OCI-LY7 (cell line): ENCODE measurements around the gene RUFY2. TPM values are rescaled to one million over a fixed set of nuclear protein-coding genes. Genes with fewer than 3 reads are reported as not detected.

Experiments used
- BruUV-seq: library from RNA; stranded (reverse); fragments of 400-500 nt; replicated peaks from 2 replicates; lab custom pipeline; 2021; lab: Mats Ljungman, UMichigan
- CTCF ChIA-PET: fragments of 300-600 bp; sonication (Branson Sonifier 250); formaldehyde crosslinking; loops from one replicate; lab custom pipeline; 2022; ENCODE audit warnings: antibody characterized with exemption; ENCODE audit not compliant: unreplicated experiment; lab: Charles Lee
- POLR2A ChIA-PET: fragments of 300-600 bp; sonication (Branson Sonifier 250); formaldehyde crosslinking; loops from one replicate; lab custom pipeline; 2022; ENCODE audit warnings: antibody characterized with exemption; lab: Charles Lee
- DNase-seq: peaks from one replicate; pipeline ENCODE4 v3.0.0-alpha.2; 2015; ENCODE audit warnings: low spot score
- H2AFZ ChIP-seq: fragments of 200-600 bp; sonication (generic), shearing (Covaris generic); 2 replicates; pipeline ENCODE4 v1.6.1; 2014; ENCODE audit warnings: mild to moderate bottlenecking, antibody characterized with exemption, low read length, moderate library complexity
- H3K27ac ChIP-seq: fragments of 200-600 bp; sonication (generic); 2 replicates; pipeline ENCODE4 v1.5.1; 2014; ENCODE audit warnings: mixed run types, low read depth, mild to moderate bottlenecking, moderate library complexity, low read length, inconsistent platforms; ENCODE audit not compliant: poor library complexity, severe bottlenecking
- H3K36me3 ChIP-seq: fragments of 200-600 bp; sonication (generic); 2 replicates; pipeline ENCODE4 v1.6.1; 2014; ENCODE audit warnings: mild to moderate bottlenecking, antibody characterized with exemption, low read length, moderate library complexity, mixed read lengths; ENCODE audit not compliant: insufficient read depth
- H3K4me1 ChIP-seq: fragments of 200-600 bp; sonication (generic); 2 replicates; pipeline ENCODE4 v1.5.1; 2014; ENCODE audit warnings: mild to moderate bottlenecking, low read length; ENCODE audit not compliant: insufficient read depth, poor library complexity, severe bottlenecking
- H3K4me2 ChIP-seq: fragments of 200-600 bp; sonication (generic); 2 replicates; pipeline ENCODE4 v1.6.1; 2014; ENCODE audit warnings: mild to moderate bottlenecking, low read length
- H3K4me3 ChIP-seq: fragments of 200-600 bp; sonication (generic); 2 replicates; pipeline ENCODE4 v1.5.1; 2014; ENCODE audit warnings: mild to moderate bottlenecking, low read depth, low read length; ENCODE audit not compliant: poor library complexity, severe bottlenecking
- H3K79me2 ChIP-seq: fragments of 200-600 bp; sonication (generic); 2 replicates; pipeline ENCODE4 v1.6.1; 2016; ENCODE audit warnings: low read depth, mild to moderate bottlenecking, low read length, moderate library complexity, mixed read lengths; ENCODE audit not compliant: insufficient read depth
- H3K9me2 ChIP-seq: fragments of 200-600 bp; sonication (generic); 2 replicates; pipeline ENCODE4 v1.6.1; 2016; ENCODE audit warnings: mild to moderate bottlenecking, low read length, mixed read lengths; ENCODE audit not compliant: insufficient read depth
- H3K9me3 ChIP-seq: fragments of 200-600 bp; sonication (generic); 2 replicates; pipeline ENCODE4 v1.6.1; 2014; ENCODE audit warnings: mild to moderate bottlenecking, mixed run types, low read length, mixed read lengths
- H4K20me1 ChIP-seq: fragments of 200-600 bp; sonication (generic); 2 replicates; pipeline ENCODE4 v1.6.1; 2014; ENCODE audit warnings: mild to moderate bottlenecking, antibody characterized with exemption, low read length, moderate library complexity, mixed read lengths; ENCODE audit not compliant: insufficient read depth
- EZH2phosphoT487 ChIP-seq: fragments of 200-600 bp; sonication (generic); IDR thresholded peaks from 2 replicates; pipeline ENCODE4 v1.6.1; 2018; ENCODE audit warnings: low read depth, borderline replicate concordance, mild to moderate bottlenecking, mixed run types, antibody characterized with exemption, low read length, moderate library complexity, mixed read lengths
- intact Hi-C: fragments of 100-400 bp; cut with micrococcal nuclease; formaldehyde crosslinking; loops from one replicate; pipeline ENCODE4 v1.10.0; 2022; ENCODE audit not compliant: unreplicated experiment
- total RNA-seq, 2 experiments: library from RNA; depleted of rRNA in 1 of 2; stranded (reverse); fragments of >200 nt in 1 of 2; shearing (Covaris generic) in 1 of 2; gene quantifications; 2 replicates each; pipeline ENCODE4 v1.2.3, GENCODE V29; 2014 to 2022
- TF ChIP-seq, protein P1 (sequence below): fragments of 200-600 bp; sonication (generic); conservative IDR thresholded peaks from 2 replicates; pipeline ENCODE4 v1.5.1; 2014; ENCODE audit warnings: mild to moderate bottlenecking, antibody characterized with exemption, low read length, moderate library complexity, mixed read lengths

RUFY2 gene
- total RNA-seq, 2 experiments from 2014 or later, result 16.3 to 17.4 TPM

DNA sequence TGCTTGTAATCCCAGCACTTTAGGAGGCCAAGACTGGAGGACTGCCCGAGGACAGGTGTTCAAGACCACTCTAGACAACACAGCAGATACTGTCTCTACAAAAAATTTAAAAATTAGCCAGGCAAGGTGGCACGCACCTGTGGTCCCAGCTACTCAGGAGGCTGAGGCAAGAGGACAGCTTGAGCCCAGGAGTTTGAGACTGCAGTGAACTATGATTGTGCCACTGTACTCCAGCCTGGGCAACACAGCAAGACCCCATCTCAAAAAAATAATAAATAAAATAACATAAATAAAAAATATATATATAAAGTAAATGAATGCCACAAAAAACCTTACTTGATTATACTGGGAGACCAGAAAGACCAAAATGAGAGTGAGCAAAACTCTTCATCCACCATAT, 53.5 kb downstream of the RUFY2 start:
- peaks cover 21% of the 10 kb centered on the region for H3K36me3 ChIP-seq
- no peak overlapping the region for H3K4me2 ChIP-seq
- no peak for DNase-seq
- TF ChIP-seq, protein P1, sequence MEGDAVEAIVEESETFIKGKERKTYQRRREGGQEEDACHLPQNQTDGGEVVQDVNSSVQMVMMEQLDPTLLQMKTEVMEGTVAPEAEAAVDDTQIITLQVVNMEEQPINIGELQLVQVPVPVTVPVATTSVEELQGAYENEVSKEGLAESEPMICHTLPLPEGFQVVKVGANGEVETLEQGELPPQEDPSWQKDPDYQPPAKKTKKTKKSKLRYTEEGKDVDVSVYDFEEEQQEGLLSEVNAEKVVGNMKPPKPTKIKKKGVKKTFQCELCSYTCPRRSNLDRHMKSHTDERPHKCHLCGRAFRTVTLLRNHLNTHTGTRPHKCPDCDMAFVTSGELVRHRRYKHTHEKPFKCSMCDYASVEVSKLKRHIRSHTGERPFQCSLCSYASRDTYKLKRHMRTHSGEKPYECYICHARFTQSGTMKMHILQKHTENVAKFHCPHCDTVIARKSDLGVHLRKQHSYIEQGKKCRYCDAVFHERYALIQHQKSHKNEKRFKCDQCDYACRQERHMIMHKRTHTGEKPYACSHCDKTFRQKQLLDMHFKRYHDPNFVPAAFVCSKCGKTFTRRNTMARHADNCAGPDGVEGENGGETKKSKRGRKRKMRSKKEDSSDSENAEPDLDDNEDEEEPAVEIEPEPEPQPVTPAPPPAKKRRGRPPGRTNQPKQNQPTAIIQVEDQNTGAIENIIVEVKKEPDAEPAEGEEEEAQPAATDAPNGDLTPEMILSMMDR, result no peak
- no peak for TF ChIP-seq EZH2phosphoT487
- no peaks in the 10 kb centered on the region for H3K9me2 ChIP-seq
- H4K20me1 ChIP-seq, result no peaks in the 10 kb centered on the region
- no peak overlapping the region for H2AFZ ChIP-seq
- no TSS peak for BruUV-seq
- H3K27ac ChIP-seq, result no peak overlapping the region
- ChIA-PET POLR2A (no interaction called here), CTCF (interaction anchor here (0.6 kb wide), 1 partner anchor 1308 kb away, joined by 3 read pairs; no protein-coding TSS in a partner anchor)
- no peak overlapping the region for H3K4me3 ChIP-seq
- intact Hi-C loops, result no loop called here
- H3K9me3 ChIP-seq, result no peaks in the 10 kb centered on the region
- H3K79me2 ChIP-seq, result no peaks in the 10 kb centered on the region
- H3K4me1 ChIP-seq, result no peaks in the 10 kb centered on the region

DNA sequence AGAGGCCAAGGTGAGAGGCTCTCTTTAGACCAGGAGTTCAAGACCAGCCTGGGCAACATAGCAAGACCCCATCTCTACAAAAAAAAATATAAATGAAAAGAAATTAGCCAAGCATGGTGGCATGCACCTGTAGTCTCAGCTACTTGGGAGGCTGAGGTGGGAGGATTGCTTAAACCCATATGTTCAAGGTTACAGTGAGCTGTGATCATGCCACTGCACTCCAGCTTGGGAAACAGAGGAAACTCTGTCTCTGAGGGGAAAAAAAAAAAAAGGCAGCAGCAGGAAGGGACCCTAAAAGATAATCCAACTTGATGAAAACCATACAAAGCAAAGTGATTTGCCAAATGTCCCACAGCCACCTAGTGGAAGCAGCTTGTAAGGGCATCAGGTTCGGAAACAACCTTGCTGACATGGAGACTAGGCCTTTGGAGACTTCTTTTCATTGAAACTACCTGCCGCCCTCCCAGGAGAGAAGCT, 58.8 kb downstream of the RUFY2 start:
- BruUV-seq, result no TSS peak
- DNase-seq, result peak; percentile 67
- intact Hi-C loops, result loop anchor here (1.0 kb wide), 1 partner anchor 136 kb away; no protein-coding TSS in a partner anchor
- Histone ChIP-seq H3K27ac (no peak overlapping the region), H3K4me3 (no peak overlapping the region), H3K4me2 (no peak overlapping the region), H3K79me2 (peaks cover under 1% of the 10 kb centered on the region; the same call in 1 of the 2 replicates), H3K9me2 (no peaks in the 10 kb centered on the region), H2AFZ (no peak overlapping the region), H3K36me3 (peaks cover 66% of the 10 kb centered on the region), H3K4me1 (no peaks in the 10 kb centered on the region), H4K20me1 (no peaks in the 10 kb centered on the region), H3K9me3 (no peaks in the 10 kb centered on the region; the same call in 1 of the 2 replicates)
- POLR2A ChIA-PET, result interaction anchor here (0.6 to 1.6 kb wide), 5 partner anchors 9 to 495 kb away, joined by 3 to 7 read pairs (median 4); partner anchors contain the start of gene PBLD
- CTCF ChIA-PET, result no interaction called here
- no peak for TF ChIP-seq EZH2phosphoT487
- TF ChIP-seq, protein P1, result peak; percentile 85

DNA sequence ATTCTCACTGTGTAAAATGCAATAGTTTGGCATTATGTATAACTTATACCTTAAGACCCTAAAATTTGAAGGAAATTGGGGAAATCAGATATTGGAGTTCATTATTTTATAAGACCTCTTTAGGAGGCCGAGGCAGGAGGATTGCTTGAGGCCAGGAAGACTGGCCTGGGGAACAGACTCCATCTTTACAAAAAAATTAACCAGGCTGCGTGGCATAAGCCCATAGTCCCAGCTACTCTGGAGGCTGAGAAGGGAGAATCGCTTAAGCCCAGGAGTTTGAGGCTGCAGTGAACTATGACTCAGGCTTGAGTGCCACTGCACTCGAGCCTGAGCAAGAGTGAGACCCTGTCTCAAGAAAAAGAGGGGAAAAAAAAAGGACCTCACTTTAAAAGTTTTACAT, 60.3 kb downstream of the RUFY2 start:
- TF ChIP-seq, protein P1, result no peak
- TF ChIP-seq EZH2phosphoT487, result no peak
- Histone ChIP-seq H3K9me3 (no peaks in the 10 kb centered on the region; the same call in 1 of the 2 replicates), H4K20me1 (peaks cover 6% of the 10 kb centered on the region; the same call in 1 of the 2 replicates), H3K27ac (no peak overlapping the region), H3K9me2 (no peaks in the 10 kb centered on the region), H3K4me1 (no peaks in the 10 kb centered on the region), H3K36me3 (peaks cover 70% of the 10 kb centered on the region), H3K4me3 (no peak overlapping the region), H3K4me2 (no peak overlapping the region), H2AFZ (no peak overlapping the region), H3K79me2 (peaks cover 14% of the 10 kb centered on the region; the same call in 1 of the 2 replicates)
- DNase-seq, result no peak
- no TSS peak for BruUV-seq
- intact Hi-C loops, result no loop called here
- ChIA-PET CTCF (interaction anchor here (1.1 kb wide), 1 partner anchor 485 kb away, joined by 3 read pairs; no protein-coding TSS in a partner anchor), POLR2A (interaction anchor here (0.7 kb wide), 2 partner anchors 279 to 404 kb away, joined by 3 to 5 read pairs; no protein-coding TSS in a partner anchor)
